Pulmonary artery endothelial cell (primary cell): ENCODE results near the gene SRPRB. TPM values are rescaled to one million over a fixed set of nuclear protein-coding genes. Genes with fewer than 3 reads are reported as not detected.
"Not testable (repeated sequence)": the region's sequence is repeated elsewhere in the genome, so short reads cannot be mapped to it uniquely, and the experiment has no call there.

Experiments
- DNase-seq: peaks from one replicate; pipeline ENCODE4 v3.0.0-alpha.2; 2011; ENCODE audit warnings: low read depth, low spot score
- total RNA-seq: library from RNA; depleted of rRNA; stranded (reverse); fragments of >200 nt; gene quantifications from 2 replicates; pipeline ENCODE4 v1.2.3, GENCODE V29; 2014

SRPRB gene
- total RNA-seq, 1 donor from 2014 or later, result 70.0 TPM

DNA sequence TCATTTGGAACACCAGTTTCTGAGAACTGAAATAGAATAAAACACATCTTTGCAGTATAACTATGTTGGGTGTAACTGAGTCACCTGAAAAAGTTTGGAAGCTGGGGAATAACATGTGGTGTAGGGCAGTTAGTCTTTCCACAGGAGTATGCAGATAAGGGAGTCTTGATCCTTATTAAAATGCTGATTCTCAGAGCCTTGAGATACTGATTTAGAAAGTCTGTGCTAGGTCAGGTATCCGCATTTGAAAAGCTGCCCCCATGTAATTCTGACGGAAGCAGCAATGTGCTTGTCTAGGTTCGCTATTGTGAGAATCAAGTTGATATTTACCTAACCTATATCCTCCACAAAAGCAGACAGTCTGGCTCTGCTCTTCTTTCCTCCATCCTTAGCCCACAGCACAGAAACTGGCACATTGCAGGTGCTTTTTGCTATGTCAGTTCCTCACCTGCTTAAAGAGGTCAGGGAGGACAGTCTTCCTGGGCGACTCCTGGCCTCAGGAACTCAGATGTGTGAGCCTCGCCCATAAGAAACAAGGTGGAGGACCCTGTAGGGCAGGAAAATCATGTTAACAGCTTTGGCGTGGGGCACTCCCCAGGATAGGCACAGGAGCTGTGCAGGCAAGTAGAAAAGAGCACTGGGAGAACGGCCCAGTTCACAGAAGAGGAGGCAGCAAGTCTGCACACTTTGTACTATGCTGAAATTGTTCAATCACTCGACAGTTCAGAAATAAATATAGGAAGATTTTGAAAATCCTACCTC, 27.6 kb upstream of the SRPRB start:
- DNase-seq, result no peak

DNA sequence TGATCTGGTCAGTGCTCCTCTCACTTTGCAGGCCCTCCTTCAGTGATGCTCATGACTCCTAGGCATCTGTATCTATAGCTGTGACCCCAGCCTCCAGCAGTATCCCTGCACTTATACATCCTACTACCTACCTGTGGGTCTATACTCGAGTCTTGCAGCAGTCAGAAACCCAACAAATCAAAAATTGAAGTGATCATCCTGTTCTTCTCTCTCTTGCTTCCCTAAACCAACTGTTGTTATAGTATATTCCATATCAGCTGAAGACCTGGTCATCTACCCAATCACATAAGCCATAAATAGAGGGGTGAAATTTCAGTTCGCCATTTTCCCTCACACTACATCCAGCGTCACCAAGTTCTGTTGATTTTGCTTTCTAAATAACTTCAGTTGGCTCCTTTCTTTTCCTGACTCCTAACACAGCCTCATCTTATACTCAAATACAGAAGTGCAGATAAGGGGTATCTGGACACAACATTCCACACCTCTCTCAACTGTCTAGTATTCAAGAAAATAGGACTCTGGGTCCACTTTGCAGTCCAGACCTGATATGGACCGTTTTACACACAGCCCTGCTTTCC, 25.9 kb upstream of the SRPRB start:
- no peak for DNase-seq

DNA sequence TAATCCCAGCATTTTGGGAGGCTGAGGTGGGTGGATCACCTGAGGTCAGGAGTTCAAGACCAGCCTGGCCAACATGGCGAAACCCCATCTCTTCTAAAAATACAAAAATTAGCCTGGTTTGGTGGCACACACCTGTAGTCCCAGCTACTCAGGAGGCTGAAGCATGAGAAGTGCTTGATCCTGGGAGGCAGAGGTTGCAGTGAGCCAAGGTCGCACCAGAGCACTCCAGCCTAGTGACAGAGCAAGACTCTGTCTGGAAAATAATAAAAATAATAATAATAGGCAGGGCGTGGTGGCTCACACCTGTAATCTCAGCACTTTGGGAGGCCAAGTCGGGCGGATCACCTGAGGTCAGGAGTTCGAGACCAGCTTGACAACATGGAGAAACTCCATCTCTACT, 24.9 kb upstream of the SRPRB start:
- not testable (repeated sequence) for DNase-seq

DNA sequence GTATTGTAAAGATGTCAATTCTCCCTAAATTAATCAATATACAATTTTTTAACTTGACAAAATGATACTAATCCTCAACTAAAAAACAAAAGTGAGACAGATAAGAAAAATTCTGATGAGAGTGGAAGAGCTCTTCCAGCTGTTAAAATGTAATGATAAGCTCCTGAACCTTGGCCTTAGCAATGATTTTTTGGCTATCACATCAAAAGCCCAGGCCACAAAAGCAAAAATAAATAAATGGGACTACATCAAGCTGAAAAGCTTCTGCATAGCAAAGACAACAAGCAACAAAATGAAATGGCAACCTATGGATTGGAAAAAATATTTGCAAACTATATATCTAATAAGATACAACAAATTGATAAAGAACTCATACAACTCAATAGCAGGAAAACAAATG, 24.0 kb upstream of the SRPRB start:
- DNase-seq, result no peak

DNA sequence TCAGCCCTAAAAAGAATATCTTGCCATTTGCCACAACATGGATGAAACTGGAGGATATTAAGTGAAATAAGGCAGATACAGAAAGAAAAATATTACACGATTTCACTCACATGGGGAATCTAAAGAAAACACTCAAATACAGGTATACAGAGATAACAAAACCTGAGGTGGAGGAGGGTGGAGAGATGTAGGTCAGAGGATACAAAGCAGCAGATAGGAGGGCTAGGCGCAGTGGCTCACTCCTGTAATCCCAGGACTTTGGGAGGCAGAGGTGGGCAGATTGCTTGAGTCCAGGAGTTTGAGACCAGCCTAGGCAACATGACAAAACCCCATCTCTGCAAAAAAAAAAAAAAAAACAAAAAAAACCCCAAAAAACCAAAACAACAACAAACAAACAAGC, 23.2 kb upstream of the SRPRB start:
- no peak for DNase-seq

DNA sequence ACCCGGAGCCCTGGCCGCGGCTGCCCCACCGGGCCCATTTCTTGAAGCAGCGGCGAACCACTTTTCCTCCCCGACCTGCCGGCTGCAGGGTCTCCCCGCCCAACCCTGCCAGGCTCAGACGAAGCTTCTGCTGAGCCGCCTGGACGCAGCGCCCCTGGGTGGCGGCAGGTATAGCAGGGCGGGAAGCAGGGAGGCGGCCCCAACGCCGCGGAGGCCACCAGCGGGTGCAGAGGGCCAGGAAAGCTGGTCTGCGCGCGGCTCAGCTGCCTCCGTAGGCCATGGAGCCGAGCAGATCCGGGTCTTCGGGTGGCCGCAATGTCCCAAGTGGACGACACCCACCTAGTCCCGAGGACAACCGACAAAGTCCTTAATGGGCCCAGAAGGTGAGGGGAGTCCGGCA, 21.9 kb upstream of the SRPRB start:
- DNase-seq, result no peak

DNA sequence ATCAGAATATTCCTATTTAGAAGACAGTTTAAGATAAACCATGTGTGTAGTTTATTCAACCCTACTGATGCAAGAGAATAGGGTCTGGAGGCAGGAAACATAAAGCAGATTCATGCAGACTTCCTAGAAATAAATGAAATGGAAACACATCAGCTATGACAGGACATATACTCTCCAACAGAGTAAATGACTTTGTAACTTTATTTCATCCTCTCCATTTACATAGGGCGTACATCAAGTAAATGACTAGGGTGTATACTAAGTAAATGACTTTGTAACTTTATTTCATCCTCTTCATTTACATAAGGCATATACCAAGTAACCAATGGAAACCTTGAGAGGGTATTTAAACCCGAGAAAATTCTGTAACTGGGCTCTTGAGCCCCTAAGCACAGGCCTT, 17.6 kb upstream of the SRPRB start:
- DNase-seq, result no peak

DNA sequence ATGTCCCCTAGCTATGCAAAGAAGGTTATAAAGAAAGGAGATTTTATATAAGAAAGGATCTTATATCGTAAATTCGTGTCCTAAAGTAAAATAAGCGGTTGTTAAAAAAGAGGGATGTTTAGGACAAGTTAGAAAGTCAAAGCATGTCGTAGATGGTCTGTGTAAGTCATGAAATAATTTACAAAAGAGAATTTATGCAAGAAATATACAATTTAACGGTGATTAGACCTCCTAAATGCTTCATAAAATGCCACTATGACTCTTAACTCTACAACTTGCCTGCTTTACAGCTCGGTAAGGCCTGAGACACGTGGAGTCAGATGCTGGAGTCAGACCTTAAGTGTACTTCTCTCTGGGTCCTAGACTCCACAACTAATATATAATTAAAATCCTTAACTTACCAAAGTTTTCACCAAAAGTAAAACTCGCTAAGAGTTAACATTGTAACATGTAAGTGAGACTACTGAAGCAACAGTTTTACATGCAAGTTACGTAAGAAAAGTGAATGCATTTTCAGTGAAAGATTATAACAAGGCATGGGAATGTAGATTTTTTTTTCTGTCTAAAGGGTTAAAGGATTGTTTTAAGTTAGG, 13.3 kb upstream of the SRPRB start:
- DNase-seq, result no peak

DNA sequence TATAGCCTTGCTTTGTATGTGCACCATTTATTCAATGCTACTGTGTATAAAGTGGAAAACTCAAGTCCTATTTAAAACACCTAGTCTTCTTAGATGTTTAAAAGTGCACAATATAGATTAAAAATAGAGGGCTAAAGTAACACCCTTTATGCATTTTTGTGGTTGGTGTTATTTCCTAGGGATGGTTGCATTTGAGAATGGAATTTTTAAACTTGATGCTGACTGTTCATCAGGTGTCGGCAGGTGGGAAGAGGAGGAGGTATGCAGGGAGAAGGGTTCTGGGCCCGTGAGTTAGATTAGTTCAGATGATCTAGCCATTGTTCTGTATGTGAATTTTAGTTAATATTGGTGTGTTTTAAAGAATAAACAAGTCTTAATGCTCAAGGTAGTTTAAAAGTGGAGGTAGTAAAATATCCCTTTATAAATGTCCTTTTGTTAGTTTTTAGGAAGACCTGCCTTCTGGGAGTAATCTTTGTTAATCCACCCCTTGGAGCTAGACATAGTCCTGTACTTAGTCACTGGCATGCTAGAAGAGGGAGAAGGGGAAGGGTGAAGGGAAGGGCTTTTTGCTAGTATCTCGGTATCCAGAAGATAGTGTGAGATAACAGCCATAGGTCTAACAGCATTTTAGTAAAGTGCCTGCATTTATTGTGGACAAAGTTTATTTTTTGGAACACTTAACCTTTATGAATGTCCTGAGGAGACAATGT, 8.1 kb upstream of the SRPRB start:
- DNase-seq, result no peak

DNA sequence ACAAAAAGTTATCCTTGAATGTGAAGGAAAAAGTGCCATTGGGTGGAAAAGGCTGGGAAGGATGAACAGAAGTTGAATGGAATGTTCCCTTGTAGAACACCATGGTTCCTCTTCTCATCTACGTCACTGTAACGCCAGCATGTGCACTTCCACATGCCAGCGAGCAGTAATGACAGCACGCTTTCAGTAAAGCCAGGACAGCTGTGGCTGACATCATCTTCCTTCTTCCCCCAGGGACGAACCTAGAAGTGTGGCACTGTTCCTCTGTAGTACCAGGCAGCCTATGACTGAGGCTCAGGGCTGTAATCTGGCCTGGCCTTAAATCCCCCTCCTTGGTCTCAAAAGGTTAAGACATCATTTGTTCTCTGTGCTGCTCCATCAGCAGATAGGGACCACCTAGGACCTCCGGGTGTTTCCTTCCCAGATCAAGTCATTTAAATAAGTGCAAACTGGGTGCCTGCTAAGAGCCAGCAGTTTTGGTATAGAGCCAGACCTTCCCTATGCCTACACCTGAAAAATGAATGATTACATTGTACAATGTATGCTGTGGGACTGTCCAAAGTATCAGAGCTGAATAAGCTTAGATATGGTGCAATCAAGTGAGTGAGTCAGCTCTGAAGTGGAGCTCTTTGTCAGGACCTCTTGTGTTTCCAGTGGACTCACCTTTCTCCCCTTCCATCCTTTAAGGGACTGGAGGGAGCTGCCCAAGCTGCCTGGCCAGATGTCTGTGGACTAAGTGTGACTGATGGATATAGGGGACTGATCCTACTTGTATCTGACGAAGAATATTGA, 5.6 kb upstream of the SRPRB start:
- no peak for DNase-seq

DNA sequence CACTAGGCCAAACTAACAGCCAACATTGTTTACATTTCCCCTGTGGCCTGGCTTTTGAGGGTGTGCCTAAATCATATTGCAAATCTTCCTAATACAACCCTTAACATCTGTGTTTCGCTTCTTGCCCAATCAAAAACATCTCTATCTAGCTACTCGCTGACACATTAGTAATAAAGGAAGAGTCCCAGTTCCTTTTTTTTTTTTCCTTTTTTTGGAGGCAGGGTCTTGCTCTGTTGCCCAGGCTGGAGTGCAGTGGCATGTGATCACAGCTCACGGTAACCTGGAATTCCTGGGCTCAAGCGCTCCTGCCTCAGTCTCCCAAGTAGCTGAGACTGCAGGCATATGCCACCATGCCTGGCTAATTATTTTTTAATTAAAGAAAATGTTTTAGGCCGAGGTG, 2.1 kb upstream of the SRPRB start:
- no peak for DNase-seq

DNA sequence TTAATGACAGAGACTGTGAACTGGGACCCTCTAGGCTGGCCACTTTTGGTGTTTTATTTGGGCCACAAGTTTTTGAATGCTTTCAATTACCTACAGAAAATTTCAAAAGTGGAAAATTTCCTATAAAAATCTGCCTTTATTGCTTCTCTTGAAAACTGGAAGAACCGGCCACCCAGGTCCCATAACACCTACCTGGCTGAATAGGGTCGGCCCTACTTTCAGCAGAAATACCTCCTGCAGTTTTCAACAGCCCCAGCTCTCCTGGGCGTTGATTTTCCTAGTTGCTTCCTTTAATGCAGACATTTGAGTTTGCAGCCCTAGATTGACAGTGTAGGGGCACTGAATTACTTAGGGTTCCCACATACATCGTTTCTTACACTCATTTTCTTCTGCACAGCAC, 719 bp upstream of the SRPRB start:
- no peak for DNase-seq

DNA sequence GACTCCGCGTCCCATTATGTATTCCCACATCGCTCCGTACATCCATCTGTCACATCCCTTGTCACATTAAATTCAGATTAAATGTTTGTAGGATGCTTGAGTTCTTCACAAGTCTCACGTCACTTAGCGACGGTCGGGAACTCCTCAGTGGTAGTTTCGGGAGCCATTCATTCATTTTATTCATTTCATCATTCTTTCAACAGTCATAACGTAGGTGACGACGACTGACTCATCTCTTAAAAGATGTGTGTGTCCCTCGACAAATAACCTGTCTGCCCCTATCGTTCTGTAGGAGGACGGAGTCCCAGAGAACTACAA, 272 bp upstream of the SRPRB start:
- DNase-seq, result no peak

DNA sequence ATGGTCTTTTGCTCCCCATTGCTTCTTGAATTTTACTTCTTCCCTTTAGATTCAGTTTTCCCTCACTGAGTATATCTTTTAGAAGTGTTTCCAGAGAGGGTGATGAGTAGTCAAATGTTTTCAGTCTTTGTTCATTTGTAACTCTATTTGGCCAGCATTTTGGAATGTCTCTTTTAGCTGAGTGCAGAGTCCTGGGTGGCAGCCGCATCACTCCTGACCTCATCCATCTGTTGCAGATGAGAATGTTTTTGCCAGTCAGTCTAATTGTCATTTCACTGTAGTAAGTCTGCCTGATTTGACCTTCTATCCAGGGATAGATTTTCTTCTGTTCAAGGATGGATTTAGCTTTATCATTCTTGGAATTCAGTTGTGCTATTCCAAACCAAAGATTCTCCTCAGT, 7.3 kb downstream of the SRPRB start:
- no peak for DNase-seq

DNA sequence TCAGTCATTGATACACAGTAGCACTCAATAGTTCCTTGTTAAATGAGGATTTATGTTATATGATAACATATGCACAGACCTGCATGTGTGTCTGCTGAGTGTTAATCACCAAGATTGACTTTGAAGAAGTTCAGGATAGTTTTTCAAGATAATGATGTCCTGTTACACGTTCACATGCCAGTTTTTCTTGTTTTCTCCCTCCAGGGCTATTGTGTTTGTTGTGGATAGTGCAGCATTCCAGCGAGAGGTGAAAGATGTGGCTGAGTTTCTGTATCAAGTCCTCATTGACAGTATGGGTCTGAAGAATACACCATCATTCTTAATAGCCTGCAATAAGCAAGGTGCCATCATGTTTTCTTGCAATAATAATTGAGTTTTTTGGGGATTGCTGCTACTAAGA, 9.8 kb downstream of the SRPRB start:
- no peak for DNase-seq

DNA sequence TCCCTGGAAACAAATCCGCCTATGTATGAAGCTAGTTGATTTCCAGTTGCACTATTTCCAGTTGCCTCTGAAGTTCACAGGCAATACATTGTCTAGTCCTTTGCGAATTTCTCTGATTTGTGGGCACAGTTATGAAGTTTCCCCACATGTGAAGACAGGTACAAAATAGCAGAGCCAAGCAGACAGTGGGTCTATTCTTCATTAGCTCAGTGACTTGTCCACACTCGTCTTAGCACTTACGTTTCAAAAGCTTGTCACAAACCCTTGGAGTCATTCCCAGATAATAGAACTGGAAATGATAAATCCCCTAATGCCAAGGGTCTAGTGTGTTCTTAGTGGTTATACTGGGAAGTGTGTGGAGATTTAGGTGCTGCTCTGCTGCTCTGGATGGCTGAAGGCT, 14.5 kb downstream of the SRPRB start:
- DNase-seq, result no peak

DNA sequence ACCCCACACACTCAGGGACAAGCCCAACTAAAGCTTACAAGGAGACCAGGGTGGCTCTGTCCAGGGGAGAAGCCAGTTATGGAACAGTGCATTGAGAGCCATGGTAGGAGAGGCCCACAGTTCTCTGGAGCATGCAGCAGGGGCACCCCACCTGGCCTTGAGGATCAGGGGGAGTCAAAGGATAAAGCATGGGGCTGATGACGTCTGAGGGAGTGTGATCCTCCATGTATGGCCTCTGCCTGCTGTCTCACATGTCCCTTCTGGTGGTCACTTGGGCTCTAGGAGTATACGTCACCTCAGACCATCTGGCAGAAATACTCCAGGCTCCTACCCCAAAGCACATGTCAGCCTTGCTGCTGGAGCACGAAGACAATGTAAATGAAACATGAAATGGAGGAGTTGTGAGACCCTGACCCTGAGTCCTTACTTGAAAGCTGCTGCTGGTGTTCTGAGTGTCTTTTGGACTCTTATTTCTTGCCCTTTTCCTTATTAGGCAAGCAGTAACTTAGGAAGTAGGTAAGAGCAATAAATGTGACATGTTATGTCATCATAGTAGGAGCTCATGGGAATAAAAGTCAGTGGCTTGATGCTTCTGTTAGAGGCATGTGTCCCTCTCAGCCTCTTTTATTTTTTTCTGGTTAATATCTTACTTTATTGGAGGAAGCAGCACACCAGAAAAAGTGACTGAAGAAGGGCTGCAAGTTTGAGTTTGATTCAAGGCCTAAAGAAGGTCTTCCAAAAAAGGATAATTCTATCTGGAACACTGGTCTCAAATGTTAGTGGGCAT, 15.5 kb downstream of the SRPRB start:
- DNase-seq, result no peak

DNA sequence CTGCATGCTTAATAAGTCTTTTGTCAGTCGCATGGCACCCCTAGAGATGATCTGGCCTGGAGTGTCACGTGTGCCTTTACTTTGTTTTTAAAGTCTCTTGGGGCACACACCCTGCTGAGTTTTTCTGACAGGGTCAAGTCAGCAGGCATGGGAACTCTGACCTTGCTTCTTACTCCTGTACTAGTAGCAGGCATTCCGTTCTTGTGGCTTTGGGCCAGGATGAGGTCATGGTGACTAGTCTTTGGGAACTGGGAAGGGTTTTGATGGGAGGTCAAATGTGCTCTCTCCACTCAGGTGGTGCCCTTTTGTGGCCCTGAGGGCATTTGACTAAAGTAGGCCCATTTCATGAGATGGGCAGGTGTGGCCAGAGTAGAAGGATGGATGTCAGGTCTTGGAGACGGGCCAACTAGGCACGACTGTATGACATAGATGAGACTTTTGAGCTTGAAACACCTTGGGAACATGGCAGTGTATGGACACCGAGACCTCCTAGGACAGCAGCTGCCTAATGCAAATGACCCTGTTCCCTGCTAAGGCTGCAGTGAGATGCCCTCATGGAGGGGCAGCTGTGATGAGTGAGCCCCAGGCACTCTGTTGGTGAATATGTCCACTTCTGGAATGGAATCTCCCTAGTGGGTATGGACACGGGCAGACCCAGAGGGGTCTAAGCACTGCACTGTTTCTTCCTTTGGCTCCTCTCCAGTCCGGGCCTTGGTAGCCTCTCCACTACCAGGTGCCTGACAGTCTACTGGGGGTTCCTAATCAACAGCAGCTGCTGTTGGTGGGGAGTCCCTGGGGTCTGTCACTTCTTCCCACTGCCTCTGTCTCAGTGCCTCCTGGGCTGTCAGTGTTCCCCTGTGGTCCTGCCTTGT, 16.4 kb downstream of the SRPRB start:
- DNase-seq, result no peak

DNA sequence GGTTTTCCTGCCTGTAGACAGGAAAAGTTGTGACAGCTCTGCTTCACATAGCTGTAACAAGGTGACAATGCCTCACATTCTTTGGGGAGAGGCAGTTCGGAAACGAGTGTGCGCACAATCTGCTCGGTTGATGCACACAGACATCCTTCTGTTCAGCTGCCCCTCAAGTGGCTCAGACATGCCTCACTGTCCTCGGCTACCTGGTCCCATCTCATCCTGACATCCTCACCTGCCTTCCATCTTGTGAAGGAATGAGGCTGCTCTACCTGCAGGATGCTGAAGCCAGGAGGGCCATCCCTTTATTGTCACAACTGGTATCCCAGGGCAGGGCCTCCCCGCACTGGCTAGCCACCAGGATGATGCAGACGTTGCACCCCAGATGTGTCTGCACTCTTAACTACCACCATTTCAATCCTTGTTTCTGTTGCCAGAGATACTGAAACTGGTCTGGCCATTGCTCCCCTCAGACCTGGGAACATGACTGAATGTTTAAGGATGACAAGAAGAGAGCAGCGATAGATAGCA, 19.4 kb downstream of the SRPRB start:
- no peak for DNase-seq
